Naive thymus-derived CD4-positive, alpha-beta T cell (primary cell): Measurements from ENCODE around the gene NCLN. TPM values are rescaled to one million over a fixed set of nuclear protein-coding genes. Genes with fewer than 3 reads are reported as not detected.
A peak's percentile ranks its signal among the peaks of the same experiment; 100 is the strongest.
"Not testable (repeated sequence)": the region's sequence is repeated elsewhere in the genome, so short reads cannot be mapped to it uniquely, and the experiment has no call there.

Source experiments
- ATAC-seq: fragments of 150-1000 bp; cut with Tn5 transposase; 2 replicates; pipeline ENCODE4 v1.10.0; 2021; ENCODE audit warnings: mild to moderate bottlenecking, moderate library complexity
- CTCF ChIA-PET: fragments of 350-600 bp; sonication (Branson Sonifier 250); formaldehyde crosslinking; loops from one replicate; lab custom pipeline; 2021; ENCODE audit warnings: antibody characterized with exemption; lab: Charles Lee
- POLR2A ChIA-PET: fragments of 350-600 bp; sonication (Branson Sonifier 250); formaldehyde crosslinking; loops from one replicate; lab custom pipeline; 2021; ENCODE audit warnings: antibody characterized with exemption, inconsistent platforms; lab: Charles Lee
- DNase-seq, 9 donors: peaks; one replicate each; pipeline versions ENCODE4 v3.0.0 to v3.0.0-alpha.2; 2020 to 2022; ENCODE audit warnings: mixed read lengths in 1 of 9
- H3K27ac ChIP-seq: one replicate; pipeline ENCODE4 v1.7.0; 2013; ENCODE audit warnings: mild to moderate bottlenecking, low read depth, low read length, moderate library complexity
- H3K27me3 ChIP-seq, 2 donors: one replicate each; pipeline ENCODE4 v1.7.0; 2013; ENCODE audit warnings: low read length in 2 of 2, mild to moderate bottlenecking in 2 of 2, moderate library complexity in 2 of 2; ENCODE audit not compliant: control insufficient read depth in 2 of 2, insufficient read depth in 2 of 2
- H3K36me3 ChIP-seq, 3 experiments: 1 replicate in 2 of 3; 2 replicates in 1 of 3; pipeline ENCODE4 v1.7.0; 2013; ENCODE audit warnings: low read length in 3 of 3, mild to moderate bottlenecking in 3 of 3, moderate library complexity in 1 of 3; ENCODE audit not compliant: insufficient read depth in 3 of 3, control insufficient read depth in 2 of 3
- H3K4me1 ChIP-seq, 2 donors: one replicate each; pipeline ENCODE4 v1.7.0; 2013; ENCODE audit warnings: low read length in 2 of 2, mild to moderate bottlenecking in 2 of 2, moderate library complexity in 1 of 2; ENCODE audit not compliant: control insufficient read depth in 2 of 2, insufficient read depth in 2 of 2
- H3K4me3 ChIP-seq: 2 replicates; pipeline ENCODE4 v1.7.0; 2013; ENCODE audit warnings: mild to moderate bottlenecking, low read length
- H3K9me3 ChIP-seq, 3 experiments: 1 replicate in 2 of 3; 2 replicates in 1 of 3; pipeline ENCODE4 v1.7.0; 2013; ENCODE audit warnings: low read length in 3 of 3; ENCODE audit not compliant: control insufficient read depth in 2 of 3
- H3K27ac Mint-ChIP-seq, 9 donors: one replicate each; pipeline ENCODE4 v1.8.0; 2020 to 2022; ENCODE audit warnings: mixed read lengths in 9 of 9, mild to moderate bottlenecking in 8 of 9, moderate library complexity in 5 of 9, inconsistent platforms in 2 of 9
- H3K27me3 Mint-ChIP-seq, 5 donors: one replicate each; pipeline ENCODE4 v1.8.0; 2021 to 2022; ENCODE audit warnings: mixed read lengths in 5 of 5, mild to moderate bottlenecking in 1 of 5
- H3K36me3 Mint-ChIP-seq, 5 donors: one replicate each; pipeline ENCODE4 v1.8.0; 2020 to 2022; ENCODE audit warnings: mixed read lengths in 5 of 5, mild to moderate bottlenecking in 3 of 5, inconsistent platforms in 1 of 5
- H3K4me1 Mint-ChIP-seq, 7 donors: one replicate each; pipeline ENCODE4 v1.8.0; 2020 to 2022; ENCODE audit warnings: mixed read lengths in 7 of 7, mild to moderate bottlenecking in 3 of 7, inconsistent platforms in 1 of 7
- H3K4me3 Mint-ChIP-seq, 10 donors: one replicate each; pipeline ENCODE4 v1.8.0; 2020 to 2022; ENCODE audit warnings: mild to moderate bottlenecking in 10 of 10, mixed read lengths in 10 of 10, moderate library complexity in 6 of 10, inconsistent platforms in 2 of 10
- H3K9me3 Mint-ChIP-seq, 11 donors: one replicate each; pipeline ENCODE4 v1.8.0; 2020 to 2022; ENCODE audit warnings: mixed read lengths in 11 of 11, mild to moderate bottlenecking in 4 of 11, inconsistent platforms in 1 of 11, moderate library complexity in 1 of 11
- intact Hi-C, 2 donors: fragments of 100-400 bp; cut with micrococcal nuclease; formaldehyde crosslinking; loops; one replicate each; pipeline ENCODE4 v1.15.1; 2023
- polyA plus RNA-seq, 2 donors: library from polyadenylated mRNA; unstranded; fragments of 300-500 nt; fragmentation: Illumina TruSeq; gene quantifications; one replicate each; pipeline ENCODE4 v1.2.3, GENCODE V29; 2021
- total RNA-seq, 6 experiments: library from RNA in 5 of 6; stranded (reverse) in 5 of 6; gene quantifications; 1 replicate in 5 of 6; 2 replicates in 1 of 6; pipeline ENCODE4 v1.2.3 and lab custom pipeline; 2021 to 2026

The NCLN gene
- total and polyA plus RNA-seq, 7 experiments from 2014 or later: 19.9 to 64.7 (median 51.7) TPM

DNA sequence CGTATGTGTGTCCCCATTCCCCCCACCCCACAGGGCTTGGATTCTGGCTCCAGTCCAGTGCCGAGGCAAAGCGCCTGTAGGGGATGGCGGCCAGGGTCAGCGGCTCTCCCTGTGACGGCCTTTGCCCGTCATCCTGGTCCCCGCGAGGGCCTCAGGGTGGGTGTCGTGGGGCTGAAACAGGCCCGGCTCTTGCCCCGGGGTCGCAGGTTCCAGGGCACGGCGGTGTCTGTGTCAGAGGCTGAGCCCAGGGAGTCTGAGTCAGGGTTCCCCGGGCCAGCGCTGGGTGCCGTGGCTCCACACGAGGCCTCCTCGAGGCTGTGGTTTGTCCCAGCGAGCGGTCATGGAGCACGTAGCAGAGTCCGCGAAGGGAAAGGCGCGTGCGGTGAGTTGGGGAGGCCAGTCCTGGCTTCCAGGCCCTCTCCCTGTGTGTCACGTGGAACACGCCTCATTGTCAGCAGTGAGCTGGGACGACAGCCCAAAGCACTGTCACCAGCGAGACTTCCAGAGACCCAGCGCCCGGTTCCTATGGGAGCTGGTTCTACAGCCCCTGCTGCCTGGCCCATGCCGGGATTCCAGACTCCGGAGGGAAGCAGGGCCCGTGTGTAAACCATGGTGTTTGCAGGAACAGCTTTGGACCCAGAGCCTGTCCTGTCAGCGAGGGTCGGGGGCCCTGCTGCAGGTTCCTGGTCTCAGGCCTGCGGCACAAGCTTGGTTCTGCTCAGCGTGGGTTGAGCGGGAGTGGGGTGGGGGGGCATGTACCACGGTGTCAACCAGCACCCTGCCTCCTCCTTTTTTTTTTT, 13.4 kb downstream of the NCLN start:
- Histone ChIP-seq H3K27me3 (no peaks in the 10 kb centered on the region), H3K4me3 (no peak overlapping the region), H3K36me3 (peaks cover 0 to 65% (median 0%) of the 10 kb centered on the region in 3 experiments), H3K9me3 (no peaks in the 10 kb centered on the region), H3K27ac (no peak overlapping the region), H3K4me1 (no peaks in the 10 kb centered on the region)
- CTCF ChIA-PET: no interaction called here
- POLR2A ChIA-PET: no interaction called here
- Mint-ChIP-seq H3K27ac (no peak overlapping the region), H3K9me3 (peaks cover 0 to 1% (median 0%) of the 10 kb centered on the region in 11 donors), H3K27me3 (no peaks in the 10 kb centered on the region), H3K4me3 (no peak overlapping the region), H3K4me1 (no peaks in the 10 kb centered on the region), H3K36me3 (peaks cover 0 to 6% (median 4%) of the 10 kb centered on the region in 5 donors)
- DNase-seq (peak in 1 of 9 donors; percentile 6), ATAC-seq (no peak)
- intact Hi-C loops: no loop called here

DNA sequence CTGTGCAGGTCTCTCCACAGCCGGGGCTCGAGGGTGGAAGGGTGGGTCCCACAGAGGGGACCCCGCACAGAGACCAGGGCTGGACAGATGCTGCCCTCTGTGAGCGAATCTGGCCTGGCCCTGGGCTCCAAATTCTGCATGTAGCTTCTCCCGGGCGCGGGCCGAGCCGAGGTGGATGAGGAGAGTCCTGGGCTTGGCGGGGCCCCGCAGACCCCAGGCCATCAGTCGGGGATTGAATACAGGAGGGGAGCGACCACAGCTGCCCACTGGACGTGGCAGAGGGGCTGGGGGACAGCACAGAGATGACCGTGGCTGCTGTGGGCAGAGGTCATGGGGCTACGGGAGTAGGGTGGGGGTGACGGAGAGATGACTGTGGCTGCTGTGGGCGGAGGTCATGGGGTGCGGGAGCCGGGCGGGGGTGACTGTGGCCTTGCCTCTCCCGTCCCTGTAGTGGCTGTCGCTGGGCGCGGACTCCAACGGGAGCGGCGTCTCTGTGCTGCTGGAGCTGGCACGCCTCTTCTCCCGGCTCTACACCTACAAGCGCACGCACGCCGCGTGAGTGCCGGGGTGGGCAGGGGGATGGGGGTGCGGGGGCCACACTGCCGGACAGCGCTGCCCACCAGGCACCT, 15.5 kb downstream of the NCLN start:
- Histone ChIP-seq H3K27me3 (no peaks in the 10 kb centered on the region), H3K27ac (no peak overlapping the region), H3K4me1 (no peaks in the 10 kb centered on the region), H3K4me3 (no peak overlapping the region), H3K36me3 (peaks cover 0 to 67% (median 0%) of the 10 kb centered on the region in 3 experiments), H3K9me3 (no peaks in the 10 kb centered on the region)
- no peak for ATAC-seq
- CTCF ChIA-PET: no interaction called here
- no peaks in the 10 kb centered on the region for H3K27me3 Mint-ChIP-seq
- intact Hi-C loops: no loop called here
- no peak overlapping the region for H3K4me3 Mint-ChIP-seq
- H3K27ac Mint-ChIP-seq: no peak overlapping the region
- H3K4me1 Mint-ChIP-seq: no peaks in the 10 kb centered on the region
- POLR2A ChIA-PET: no interaction called here
- no peak for DNase-seq
- H3K36me3 Mint-ChIP-seq: peaks cover 0 to 4% (median 0%) of the 10 kb centered on the region in 5 donors
- H3K9me3 Mint-ChIP-seq: peaks cover 0 to 1% (median 0%) of the 10 kb centered on the region in 11 donors

DNA sequence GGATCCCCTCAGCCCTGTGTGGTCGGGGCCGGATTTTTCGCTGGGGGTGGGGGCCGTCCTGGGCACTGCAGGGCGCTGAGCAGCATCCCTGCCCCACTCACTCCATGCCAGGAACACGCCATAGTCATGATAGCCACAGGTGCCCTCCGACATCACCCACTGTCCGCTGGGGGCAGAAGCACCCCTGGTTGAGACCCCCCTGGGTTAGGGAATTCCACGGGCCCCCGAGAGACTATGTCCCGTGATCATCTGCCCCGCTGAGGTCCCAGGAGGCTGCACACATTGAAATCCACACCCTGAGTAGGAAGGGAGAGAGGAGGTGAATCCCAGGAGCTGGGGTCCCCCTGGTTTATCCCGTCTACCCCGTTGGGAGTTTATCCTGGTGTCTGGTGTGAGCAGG, 16.2 kb downstream of the NCLN start:
- ChIA-PET POLR2A (no interaction called here), CTCF (no interaction called here)
- ATAC-seq (no peak), DNase-seq (no peak)
- no peak overlapping the region for H3K27ac Mint-ChIP-seq
- H3K27me3 Mint-ChIP-seq: no peaks in the 10 kb centered on the region
- no peaks in the 10 kb centered on the region for H3K4me1 Mint-ChIP-seq
- Histone ChIP-seq H3K27ac (no peak overlapping the region), H3K4me1 (no peaks in the 10 kb centered on the region), H3K9me3 (no peaks in the 10 kb centered on the region), H3K4me3 (no peak overlapping the region), H3K36me3 (peaks cover 0 to 67% (median 0%) of the 10 kb centered on the region in 3 experiments), H3K27me3 (no peaks in the 10 kb centered on the region)
- H3K36me3 Mint-ChIP-seq: peaks cover 0 to 4% (median 0%) of the 10 kb centered on the region in 5 donors
- peaks cover 0 to 1% (median 0%) of the 10 kb centered on the region in 11 donors for H3K9me3 Mint-ChIP-seq
- intact Hi-C loops: no loop called here
- H3K4me3 Mint-ChIP-seq: no peak overlapping the region

DNA sequence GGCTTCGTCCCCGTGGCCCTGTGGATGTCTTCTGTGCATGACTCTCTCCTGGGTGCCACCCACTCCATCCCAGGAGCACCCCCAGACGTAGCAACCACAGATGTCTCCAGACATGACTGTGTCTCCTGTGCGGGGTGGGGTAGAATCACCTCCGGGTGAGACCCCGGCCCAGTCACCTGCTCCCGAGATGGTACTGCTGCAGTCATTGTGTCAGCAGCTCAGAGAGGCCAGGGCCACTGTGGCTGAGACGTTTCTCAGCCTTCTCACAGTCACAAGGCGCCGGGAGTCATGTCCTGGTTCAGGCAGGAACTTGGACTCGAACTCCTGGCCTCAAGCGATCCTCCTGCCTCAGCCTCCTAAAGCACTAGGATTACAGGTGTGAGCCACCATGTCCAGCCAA, 16.6 kb downstream of the NCLN start:
- Mint-ChIP-seq H3K27me3 (no peaks in the 10 kb centered on the region), H3K4me3 (no peak overlapping the region), H3K27ac (no peak overlapping the region), H3K9me3 (peaks cover 0 to 1% (median 0%) of the 10 kb centered on the region in 11 donors), H3K4me1 (no peaks in the 10 kb centered on the region), H3K36me3 (peaks cover 0 to 4% (median 0%) of the 10 kb centered on the region in 5 donors)
- Histone ChIP-seq H3K4me3 (no peak overlapping the region), H3K9me3 (no peaks in the 10 kb centered on the region), H3K27me3 (no peaks in the 10 kb centered on the region), H3K36me3 (peaks cover 0 to 69% (median 0%) of the 10 kb centered on the region in 3 experiments), H3K4me1 (no peaks in the 10 kb centered on the region), H3K27ac (no peak overlapping the region)
- ChIA-PET POLR2A (no interaction called here), CTCF (no interaction called here)
- no peak for ATAC-seq
- intact Hi-C loops: no loop called here
- DNase-seq: no peak

DNA sequence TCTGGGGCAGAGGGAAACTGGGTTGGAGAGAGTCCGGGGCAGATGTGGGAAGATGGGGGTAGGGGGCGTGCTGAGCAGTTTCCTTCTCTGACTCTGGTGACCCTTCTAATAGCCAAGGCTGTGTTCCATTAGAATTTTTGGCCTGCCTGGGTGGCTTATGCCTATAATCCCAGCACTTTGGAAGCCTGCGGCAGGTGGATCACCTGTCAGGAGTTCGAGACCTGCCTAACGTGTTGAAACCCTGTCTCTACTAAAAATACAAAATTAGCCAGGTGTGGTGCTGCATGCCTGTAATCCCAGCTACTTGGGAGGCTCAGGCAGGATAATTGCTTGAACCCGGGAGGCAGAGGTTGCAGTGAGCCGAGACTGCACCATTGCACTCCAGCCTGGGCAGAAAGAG, 17.2 kb downstream of the NCLN start:
- H3K9me3 Mint-ChIP-seq, CTCF ChIA-PET, H3K4me3 Mint-ChIP-seq, H3K9me3 ChIP-seq, H3K4me1 ChIP-seq, H3K36me3 Mint-ChIP-seq, H3K27me3 ChIP-seq, H3K4me3 ChIP-seq, DNase-seq, H3K27ac Mint-ChIP-seq, H3K27me3 Mint-ChIP-seq, H3K27ac ChIP-seq, POLR2A ChIA-PET, ATAC-seq, H3K4me1 Mint-ChIP-seq, intact Hi-C loops: not testable (repeated sequence)
- peaks cover 0 to 74% (median 0%) of the 10 kb centered on the region in 3 experiments for H3K36me3 ChIP-seq

DNA sequence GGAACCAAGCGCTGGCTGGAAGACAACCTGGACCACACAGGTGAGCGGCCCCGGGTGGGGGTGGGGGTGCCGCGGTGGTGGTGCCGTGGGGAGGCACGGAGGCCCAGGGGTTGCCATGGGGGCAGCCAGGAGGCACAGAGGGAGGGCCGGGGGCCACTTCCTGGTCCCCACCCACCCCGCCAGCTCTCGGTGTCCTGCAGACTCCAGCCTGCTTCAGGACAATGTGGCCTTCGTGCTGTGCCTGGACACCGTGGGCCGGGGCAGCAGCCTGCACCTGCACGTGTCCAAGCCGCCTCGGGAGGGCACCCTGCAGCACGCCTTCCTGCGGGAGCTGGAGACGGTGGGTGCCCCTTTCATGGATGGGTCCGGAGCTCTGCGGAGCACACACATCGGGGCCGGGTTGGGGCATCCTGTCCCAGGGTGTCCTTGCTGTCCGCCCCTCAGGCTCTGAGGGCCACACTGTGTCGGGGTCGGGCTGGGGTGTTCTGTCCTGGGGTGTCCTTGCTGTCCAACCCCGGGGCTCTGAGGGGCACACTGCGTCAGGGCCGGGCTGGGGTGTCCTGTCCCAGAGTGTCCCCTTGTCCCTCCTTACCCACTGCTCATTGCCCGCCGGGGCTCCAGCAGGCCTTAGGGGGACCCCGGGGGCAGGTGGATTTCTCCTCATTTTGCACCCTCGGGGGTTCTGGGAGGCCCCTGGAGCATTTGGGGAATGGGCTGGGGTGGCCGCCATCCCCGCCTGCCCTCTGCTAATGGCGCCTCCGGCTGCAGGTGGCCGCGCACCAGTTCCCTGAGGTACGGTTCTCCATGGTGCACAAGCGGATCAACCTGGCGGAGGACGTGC, 18.3 kb downstream of the NCLN start:
- no peaks in the 10 kb centered on the region for H3K9me3 ChIP-seq
- Mint-ChIP-seq H3K9me3 (peaks cover 0 to 1% (median 0%) of the 10 kb centered on the region in 11 donors), H3K4me1 (no peaks in the 10 kb centered on the region), H3K36me3 (peaks cover 0 to 4% (median 0%) of the 10 kb centered on the region in 5 donors), H3K27ac (no peak overlapping the region), H3K4me3 (no peak overlapping the region), H3K27me3 (no peaks in the 10 kb centered on the region)
- ATAC-seq: peak; percentile 20
- no peak for DNase-seq
- no peak overlapping the region for H3K4me3 ChIP-seq
- H3K27me3 ChIP-seq: no peaks in the 10 kb centered on the region
- H3K4me1 ChIP-seq: no peaks in the 10 kb centered on the region
- POLR2A ChIA-PET: interaction anchor here (1.6 kb wide), 1 partner anchor 18 kb away, joined by 4 read pairs; no protein-coding TSS in a partner anchor
- peaks cover 0 to 76% (median 0%) of the 10 kb centered on the region in 3 experiments for H3K36me3 ChIP-seq
- no peak overlapping the region for H3K27ac ChIP-seq
- intact Hi-C loops: no loop called here
- CTCF ChIA-PET: no interaction called here
